Measurements from ENCODE around the gene NOS1AP. TPM values are rescaled to one million over a fixed set of nuclear protein-coding genes. Genes with fewer than 3 reads are reported as not detected.

The NOS1AP gene
- total RNA-seq, 2 donors from 2014 or later, result 0.13 TPM; not detected in 1

DNA sequence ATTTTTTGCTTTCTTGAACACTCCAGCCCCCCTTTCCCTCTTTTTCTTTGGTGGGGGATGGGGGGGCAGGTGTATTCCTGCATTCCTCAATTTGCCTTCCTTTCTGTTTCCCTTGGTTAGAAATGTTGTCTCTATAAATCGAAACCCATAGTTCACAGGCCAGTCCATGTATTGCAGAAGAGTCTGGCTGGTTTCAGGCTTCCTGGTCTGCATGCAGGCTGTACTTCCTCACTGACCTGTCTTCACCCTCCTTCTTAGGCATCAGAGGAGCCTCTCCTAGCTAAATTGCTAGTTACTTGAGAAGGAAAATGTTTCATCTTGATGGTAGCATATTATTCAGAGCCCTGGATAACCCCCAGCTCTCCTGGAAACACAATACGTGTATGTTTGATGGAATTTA is 167.1 kb downstream of the NOS1AP start:
- ATAC-seq (replicated peaks), result no peak
- Mint-ChIP-seq H3K27ac (no peak overlapping the region), H3K4me1 (no peaks in the 10 kb centered on the region), H3K9me3 (no peaks in the 10 kb centered on the region), H3K27me3 (peaks cover 22% of the 10 kb centered on the region), H3K36me3 (ENCODE audit: low read depth) (no peaks in the 10 kb centered on the region), H3K4me3 (no peak overlapping the region)

DNA sequence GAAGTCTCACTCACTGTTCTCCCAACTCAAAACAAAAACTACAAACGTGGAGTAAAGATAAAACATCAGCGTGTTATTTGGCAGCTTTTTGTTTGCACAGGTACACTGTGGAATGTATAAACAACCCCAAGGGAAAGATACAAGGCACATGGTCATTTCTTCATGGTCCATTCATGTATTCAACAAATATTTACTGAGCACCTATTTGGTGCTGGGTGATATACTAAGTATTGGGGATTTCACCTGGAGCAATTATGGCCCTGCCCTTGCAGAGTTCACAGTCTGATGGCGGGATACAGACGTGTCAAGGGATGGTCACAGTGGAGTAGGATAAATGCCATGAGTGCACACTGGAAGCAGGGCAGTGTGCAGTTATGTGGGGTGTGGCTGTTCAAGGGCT is 171.1 kb downstream of the NOS1AP start:
- ATAC-seq (replicated peaks), result no peak
- H3K9me3 Mint-ChIP-seq, result peaks cover 3% of the 10 kb centered on the region
- H3K4me3 Mint-ChIP-seq, result no peak overlapping the region
- peaks cover 24% of the 10 kb centered on the region for H3K27me3 Mint-ChIP-seq
- no peak overlapping the region for H3K27ac Mint-ChIP-seq
- H3K36me3 Mint-ChIP-seq (ENCODE audit: low read depth), result no peaks in the 10 kb centered on the region
- no peaks in the 10 kb centered on the region for H3K4me1 Mint-ChIP-seq

DNA sequence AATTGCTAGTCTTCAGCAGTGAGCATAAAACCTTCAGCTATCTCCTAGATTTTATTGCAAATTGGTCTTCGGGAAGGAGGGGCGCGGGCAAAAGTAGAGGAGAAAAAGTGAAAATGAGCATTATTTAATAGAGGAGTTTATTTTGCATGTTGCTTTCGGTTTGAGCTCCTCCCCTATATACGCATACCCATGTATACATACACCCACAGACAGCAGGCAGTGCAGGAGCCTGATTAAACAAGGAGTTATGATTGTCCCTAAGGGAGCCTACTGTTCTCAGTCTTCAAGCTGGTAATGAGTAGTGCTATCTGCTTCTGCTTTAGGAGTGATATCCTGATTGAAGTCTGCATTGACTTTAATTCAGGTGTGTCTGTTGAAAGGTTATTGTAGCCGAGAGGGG is 173.3 kb downstream of the NOS1AP start:
- no peak for ATAC-seq (replicated peaks)
- H3K27me3 Mint-ChIP-seq, result peaks cover 25% of the 10 kb centered on the region
- H3K27ac Mint-ChIP-seq, result no peak overlapping the region
- no peaks in the 10 kb centered on the region for H3K4me1 Mint-ChIP-seq
- no peaks in the 10 kb centered on the region for H3K36me3 Mint-ChIP-seq (ENCODE audit: low read depth)
- peaks cover 3% of the 10 kb centered on the region for H3K9me3 Mint-ChIP-seq
- H3K4me3 Mint-ChIP-seq, result no peak overlapping the region

DNA sequence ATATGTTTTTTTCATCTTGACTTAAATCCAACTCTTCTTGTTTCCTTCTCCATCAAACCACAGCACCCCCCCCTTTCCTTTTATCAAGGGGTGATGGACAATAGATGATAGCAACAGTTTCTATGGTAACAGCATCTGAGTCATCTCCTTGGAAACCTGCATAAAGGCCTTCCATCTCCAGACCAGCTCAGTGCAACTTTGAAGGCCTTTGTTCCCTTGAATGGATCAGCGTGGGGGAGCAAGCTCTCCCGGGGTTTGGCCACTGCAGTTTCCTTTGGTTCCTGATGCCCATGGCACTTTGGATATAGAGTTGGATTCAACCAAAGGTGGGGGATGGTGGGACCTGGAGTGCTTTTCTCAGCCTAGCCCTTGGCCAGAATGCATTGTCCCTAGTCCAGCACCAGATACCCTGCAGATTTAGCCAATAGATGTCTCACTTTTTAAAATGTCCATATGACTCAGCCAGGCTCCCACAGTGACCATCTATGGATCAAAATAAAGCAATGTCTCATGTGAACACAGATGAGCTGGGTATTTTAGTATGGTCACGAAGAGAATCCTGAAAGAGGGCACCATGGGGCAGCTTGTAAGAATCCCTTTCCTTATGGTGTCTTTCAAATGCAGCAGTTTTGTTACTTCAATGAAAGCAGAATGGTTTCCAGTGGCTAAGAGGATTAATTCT is 179.5 kb downstream of the NOS1AP start:
- no peak overlapping the region for H3K4me3 Mint-ChIP-seq
- H3K27me3 Mint-ChIP-seq, result peaks cover 16% of the 10 kb centered on the region
- no peak overlapping the region for H3K27ac Mint-ChIP-seq
- H3K9me3 Mint-ChIP-seq, result peaks cover 3% of the 10 kb centered on the region
- no peaks in the 10 kb centered on the region for H3K36me3 Mint-ChIP-seq (ENCODE audit: low read depth)
- no peak for ATAC-seq (replicated peaks)
- no peaks in the 10 kb centered on the region for H3K4me1 Mint-ChIP-seq

DNA sequence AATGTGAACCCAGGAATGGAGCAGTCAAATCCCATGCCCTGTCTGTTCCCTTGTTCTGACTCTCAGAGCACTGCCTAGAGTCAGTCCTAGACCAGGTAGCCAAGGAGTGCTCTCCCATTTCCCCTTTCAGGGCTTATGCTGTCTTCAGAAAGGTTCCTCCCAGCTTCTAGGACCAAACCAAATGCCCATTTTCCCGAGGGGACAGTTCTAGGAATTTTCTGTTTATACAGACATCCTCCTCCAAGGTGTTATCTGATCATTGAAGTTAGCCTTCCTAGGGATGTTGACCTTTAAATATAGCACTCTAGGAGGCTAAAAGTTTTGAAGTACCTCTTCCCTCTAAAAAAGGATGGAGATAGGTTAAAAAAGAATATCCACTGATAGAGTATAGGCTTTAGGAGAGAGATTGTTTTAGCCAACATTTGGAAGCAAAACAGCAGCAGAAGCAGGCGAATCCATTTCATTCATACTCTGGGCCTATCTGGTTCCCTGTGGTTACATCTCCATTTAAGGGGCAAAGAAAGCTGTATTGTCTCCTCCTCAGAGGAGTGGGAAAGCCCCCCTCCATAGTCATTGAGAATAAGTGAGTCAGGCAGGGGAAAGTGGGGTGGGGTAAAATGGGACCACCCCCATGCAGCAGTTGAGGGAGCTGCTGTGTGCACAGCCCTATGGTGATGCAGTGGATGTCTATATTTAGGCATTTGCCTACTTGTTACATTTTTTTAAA is 180.7 kb downstream of the NOS1AP start:
- Mint-ChIP-seq H3K9me3 (no peaks in the 10 kb centered on the region), H3K4me3 (no peak overlapping the region), H3K36me3 (ENCODE audit: low read depth) (no peaks in the 10 kb centered on the region), H3K4me1 (no peaks in the 10 kb centered on the region), H3K27ac (no peak overlapping the region), H3K27me3 (peaks cover 12% of the 10 kb centered on the region)
- ATAC-seq (replicated peaks), result no peak

DNA sequence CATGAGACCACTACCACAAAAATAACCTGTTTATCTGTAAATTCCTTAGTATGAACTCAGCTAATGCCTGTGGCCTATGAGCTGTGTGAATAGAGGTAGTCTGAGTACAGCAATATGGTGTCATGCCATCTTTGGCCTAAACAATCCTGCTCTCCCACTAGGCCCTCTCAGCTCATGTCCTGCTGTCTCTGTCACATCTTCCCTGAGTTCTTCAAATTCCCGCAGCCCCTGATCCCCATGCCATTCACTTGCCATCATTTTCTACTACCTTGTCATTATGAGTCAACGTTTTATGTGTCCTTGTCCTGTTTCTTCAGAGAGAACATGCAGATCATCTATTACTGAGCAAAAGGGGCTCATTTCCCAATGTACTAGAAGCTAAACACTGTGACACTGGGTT is 181.6 kb downstream of the NOS1AP start:
- no peak for ATAC-seq (replicated peaks)
- Mint-ChIP-seq H3K4me3 (no peak overlapping the region), H3K36me3 (ENCODE audit: low read depth) (no peaks in the 10 kb centered on the region), H3K4me1 (no peaks in the 10 kb centered on the region), H3K9me3 (no peaks in the 10 kb centered on the region), H3K27me3 (peaks cover 10% of the 10 kb centered on the region), H3K27ac (no peak overlapping the region)

DNA sequence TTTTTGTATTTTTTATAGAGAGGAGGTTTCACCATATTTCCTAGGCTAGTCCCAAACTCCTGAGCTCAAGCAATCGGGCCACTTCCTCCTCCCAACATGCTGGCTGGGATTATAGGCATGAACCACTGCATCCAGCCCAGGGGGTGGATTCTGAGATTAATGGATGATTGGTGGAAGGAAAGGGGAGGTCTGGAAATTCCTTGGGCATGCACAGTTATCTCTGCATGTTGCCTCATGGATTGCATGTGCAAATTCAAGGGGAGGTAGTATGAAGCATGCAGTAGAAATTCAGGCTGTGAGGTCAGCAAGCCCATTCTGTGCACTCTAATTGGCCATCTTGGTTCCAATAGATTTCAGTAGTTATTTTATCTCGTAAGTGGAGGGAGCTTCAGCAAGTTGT is 182.7 kb downstream of the NOS1AP start:
- Mint-ChIP-seq H3K36me3 (ENCODE audit: low read depth) (no peaks in the 10 kb centered on the region), H3K9me3 (no peaks in the 10 kb centered on the region), H3K4me3 (no peak overlapping the region), H3K27me3 (peaks cover 17% of the 10 kb centered on the region), H3K27ac (no peak overlapping the region), H3K4me1 (no peaks in the 10 kb centered on the region)
- no peak for ATAC-seq (replicated peaks)

DNA sequence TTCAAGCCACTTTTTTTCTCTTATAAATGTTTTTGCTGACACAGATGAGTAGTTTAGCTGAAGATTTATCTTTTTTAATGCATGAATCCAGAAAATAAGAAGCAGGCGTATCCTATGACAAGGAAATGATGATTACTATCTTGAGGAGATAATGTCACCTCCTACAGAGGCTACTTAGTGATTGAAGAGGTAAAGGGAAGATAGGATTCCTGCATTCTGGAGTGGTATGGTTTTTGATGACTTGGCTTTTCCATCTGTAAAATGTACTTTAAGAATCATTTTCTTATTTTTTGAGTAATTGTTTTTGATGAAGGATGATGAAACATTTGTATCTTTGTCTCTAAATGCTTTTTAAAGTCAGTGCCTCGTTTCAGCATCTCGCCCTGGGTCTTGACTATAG is 184.3 kb downstream of the NOS1AP start:
- peaks cover 28% of the 10 kb centered on the region for H3K27me3 Mint-ChIP-seq
- H3K4me1 Mint-ChIP-seq, result no peaks in the 10 kb centered on the region
- H3K4me3 Mint-ChIP-seq, result no peak overlapping the region
- ATAC-seq (replicated peaks), result no peak
- H3K27ac Mint-ChIP-seq, result no peak overlapping the region
- H3K9me3 Mint-ChIP-seq, result no peaks in the 10 kb centered on the region
- H3K36me3 Mint-ChIP-seq (ENCODE audit: low read depth), result no peaks in the 10 kb centered on the region

DNA sequence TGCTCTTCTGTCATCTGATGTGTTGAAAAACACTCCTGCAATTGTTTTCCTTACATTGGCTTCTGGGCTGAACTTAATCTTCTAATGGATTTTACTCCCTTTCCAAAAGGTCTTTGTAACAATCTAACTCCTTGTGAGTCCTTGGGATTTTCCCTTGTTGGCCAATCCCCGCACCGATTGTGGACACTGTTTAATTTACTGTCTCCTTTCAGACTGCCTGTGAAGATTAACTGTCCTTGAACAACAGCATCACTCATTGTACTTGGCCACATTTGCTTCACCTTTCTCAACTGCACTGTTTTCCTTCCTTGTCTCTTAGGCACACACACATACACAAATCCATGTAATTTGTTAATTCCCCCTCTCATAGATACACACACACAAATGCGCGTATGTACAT is 186.8 kb downstream of the NOS1AP start:
- H3K27me3 Mint-ChIP-seq, result peaks cover 29% of the 10 kb centered on the region
- H3K4me1 Mint-ChIP-seq, result no peaks in the 10 kb centered on the region
- H3K9me3 Mint-ChIP-seq, result no peaks in the 10 kb centered on the region
- ATAC-seq (replicated peaks), result no peak
- H3K27ac Mint-ChIP-seq, result no peak overlapping the region
- H3K36me3 Mint-ChIP-seq (ENCODE audit: low read depth), result no peaks in the 10 kb centered on the region
- no peak overlapping the region for H3K4me3 Mint-ChIP-seq

DNA sequence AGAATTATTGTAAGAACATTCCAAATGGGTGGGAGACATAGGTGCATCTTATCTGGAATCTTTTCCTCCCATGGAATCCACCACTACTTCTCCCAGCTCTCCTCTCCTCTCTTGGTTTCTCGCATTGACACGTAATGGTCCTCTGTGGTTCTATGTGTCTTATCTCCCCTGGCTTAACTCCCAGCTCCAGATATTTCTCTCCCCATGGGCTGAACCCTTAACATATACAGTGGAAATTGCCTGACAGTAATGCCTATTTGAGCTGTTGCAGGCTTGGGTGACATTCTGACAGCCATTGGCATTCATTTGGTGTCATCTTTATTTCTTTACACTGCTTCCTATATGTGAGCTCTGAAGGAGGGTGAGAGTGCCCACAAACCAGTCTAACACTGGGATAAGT is 188.9 kb downstream of the NOS1AP start:
- Mint-ChIP-seq H3K9me3 (no peaks in the 10 kb centered on the region), H3K36me3 (ENCODE audit: low read depth) (no peaks in the 10 kb centered on the region), H3K4me1 (no peaks in the 10 kb centered on the region), H3K27me3 (peaks cover 32% of the 10 kb centered on the region), H3K27ac (no peak overlapping the region), H3K4me3 (no peak overlapping the region)
- no peak for ATAC-seq (replicated peaks)

DNA sequence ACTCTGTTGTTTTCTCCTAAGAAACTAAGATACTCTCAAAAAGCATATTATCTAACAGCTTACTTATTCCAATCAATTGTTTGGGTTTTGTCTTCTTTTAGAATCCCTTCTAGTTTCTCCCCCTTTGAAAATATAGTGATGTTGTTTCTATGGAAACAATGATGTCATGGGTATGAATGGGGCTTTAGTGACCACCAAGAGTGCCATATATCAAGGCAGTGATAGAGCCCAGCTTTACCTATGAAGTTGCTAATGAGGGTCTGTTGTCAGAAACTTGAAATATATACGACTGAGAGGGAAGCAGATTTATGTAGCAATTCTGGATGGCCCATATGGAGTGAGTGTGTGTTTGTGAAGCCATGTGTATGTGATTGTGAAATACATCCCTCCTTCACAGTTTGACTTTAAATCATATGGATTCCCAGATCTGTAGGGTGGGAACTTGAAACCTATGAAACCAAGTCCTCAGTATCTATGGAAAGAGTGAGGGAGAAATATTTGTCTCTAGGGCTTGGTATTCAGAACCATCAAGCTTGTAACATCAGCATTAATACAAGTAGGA is 190.5 kb downstream of the NOS1AP start:
- Mint-ChIP-seq H3K9me3 (no peaks in the 10 kb centered on the region), H3K27me3 (peaks cover 32% of the 10 kb centered on the region), H3K4me3 (no peak overlapping the region), H3K4me1 (no peaks in the 10 kb centered on the region), H3K36me3 (ENCODE audit: low read depth) (no peaks in the 10 kb centered on the region), H3K27ac (no peak overlapping the region)
- no peak for ATAC-seq (replicated peaks)

DNA sequence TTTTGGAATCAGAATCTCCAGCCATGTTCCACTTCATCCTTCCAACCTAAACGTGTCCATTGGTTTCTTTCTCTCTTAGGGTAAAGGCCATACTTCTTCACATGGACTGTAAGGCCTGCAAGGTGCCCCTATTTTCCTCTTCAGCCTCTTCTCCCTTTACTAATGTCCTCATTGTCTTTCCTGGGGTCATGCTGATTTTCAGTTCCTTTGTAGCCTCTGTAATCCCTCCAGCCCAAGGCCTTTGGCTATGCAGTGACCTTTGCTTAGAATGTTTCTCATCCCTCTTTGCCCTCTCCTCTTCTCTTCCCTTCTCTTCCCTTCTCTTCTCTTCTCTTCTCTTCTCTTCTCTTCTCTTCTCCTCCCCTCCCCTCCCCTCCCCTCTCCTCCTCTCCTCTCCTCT is 194.6 kb downstream of the NOS1AP start:
- Mint-ChIP-seq H3K4me3 (no peak overlapping the region), H3K27me3 (peaks cover 15% of the 10 kb centered on the region), H3K4me1 (no peaks in the 10 kb centered on the region), H3K36me3 (ENCODE audit: low read depth) (no peaks in the 10 kb centered on the region), H3K9me3 (no peaks in the 10 kb centered on the region), H3K27ac (no peak overlapping the region)
- ATAC-seq (replicated peaks), result no peak

DNA sequence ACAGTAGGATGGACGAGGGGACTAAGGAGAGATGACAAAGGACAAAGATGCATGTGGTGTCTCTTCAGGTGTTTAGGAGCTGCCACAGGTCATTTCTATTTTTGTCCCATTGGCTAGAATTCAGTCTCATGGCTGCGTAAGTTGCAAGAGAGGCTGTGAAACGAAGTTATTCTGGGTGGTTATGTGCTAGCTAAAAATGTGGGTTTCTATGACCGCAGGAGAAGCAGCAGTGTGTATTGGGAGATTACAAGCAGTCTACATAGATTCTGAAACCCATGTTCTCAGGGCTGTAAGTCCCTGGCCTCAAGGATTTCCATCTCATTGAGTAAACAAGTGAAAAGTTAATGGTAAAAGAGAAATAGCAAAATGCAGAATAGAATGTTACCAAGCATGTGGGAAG is 196.5 kb downstream of the NOS1AP start:
- H3K36me3 Mint-ChIP-seq (ENCODE audit: low read depth), result no peaks in the 10 kb centered on the region
- no peak for ATAC-seq (replicated peaks)
- H3K4me3 Mint-ChIP-seq, result no peak overlapping the region
- no peaks in the 10 kb centered on the region for H3K9me3 Mint-ChIP-seq
- no peak overlapping the region for H3K27ac Mint-ChIP-seq
- H3K4me1 Mint-ChIP-seq, result no peaks in the 10 kb centered on the region
- H3K27me3 Mint-ChIP-seq, result peaks cover 12% of the 10 kb centered on the region

DNA sequence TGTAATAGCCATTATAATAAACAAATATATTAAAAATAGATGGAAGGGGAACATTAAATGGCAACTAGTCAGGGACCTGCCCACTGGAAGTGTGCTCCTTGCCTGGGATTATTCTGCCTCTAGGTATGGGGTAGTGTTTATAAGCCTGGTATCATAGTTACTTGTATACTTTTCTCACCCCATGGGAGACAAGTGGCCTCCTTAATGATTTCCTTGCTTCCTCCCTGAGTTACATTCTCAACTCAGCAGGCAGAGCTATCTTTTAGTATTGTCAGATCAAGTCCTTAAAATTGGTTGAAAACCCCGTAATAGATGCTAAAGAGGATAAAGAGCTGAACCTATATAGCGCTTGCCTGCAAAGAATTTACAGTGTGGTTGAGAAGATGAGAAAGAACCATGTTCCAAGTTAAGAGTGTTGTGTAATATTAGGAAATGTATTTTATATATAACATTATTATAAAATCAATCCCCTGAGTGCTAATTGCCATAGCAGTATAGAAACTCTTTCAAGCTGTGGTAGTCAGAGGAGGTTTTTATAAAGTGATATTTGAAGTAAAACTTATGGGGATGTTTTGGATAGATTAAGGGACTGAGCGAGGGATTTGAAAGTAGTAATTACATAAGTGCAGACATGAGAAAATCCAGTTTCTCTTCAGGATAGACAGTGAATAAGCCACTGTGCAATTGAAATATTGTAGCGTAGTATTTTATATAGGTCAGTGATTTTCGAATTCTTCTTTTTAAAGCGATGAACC is 200.7 kb downstream of the NOS1AP start:
- Mint-ChIP-seq H3K27me3 (peaks cover 12% of the 10 kb centered on the region), H3K36me3 (ENCODE audit: low read depth) (no peaks in the 10 kb centered on the region), H3K4me1 (no peaks in the 10 kb centered on the region)

DNA sequence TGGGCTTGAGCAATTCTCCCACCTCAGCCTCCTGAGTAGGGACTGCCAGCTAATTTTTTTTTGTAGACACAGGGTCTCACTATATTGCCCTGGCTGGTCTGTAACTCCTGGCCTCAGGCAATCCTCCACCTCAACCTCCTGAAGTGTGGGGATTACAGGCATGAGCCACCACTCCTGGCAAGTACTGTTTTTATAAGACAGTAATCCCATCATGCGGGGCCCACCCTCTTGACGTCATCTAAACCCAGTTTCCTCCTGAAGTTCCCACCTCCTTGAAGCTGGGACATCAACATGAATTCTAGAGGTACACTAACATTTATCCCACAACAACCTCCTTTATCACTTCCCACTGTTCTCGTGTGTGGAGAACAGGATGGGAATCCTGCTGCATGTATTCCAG is 202.5 kb downstream of the NOS1AP start:
- no peaks in the 10 kb centered on the region for H3K4me1 Mint-ChIP-seq
- ATAC-seq (replicated peaks), result no peak
- H3K27me3 Mint-ChIP-seq, result peaks cover 8% of the 10 kb centered on the region
- H3K4me3 Mint-ChIP-seq, result no peak overlapping the region
- no peak overlapping the region for H3K27ac Mint-ChIP-seq
- no peaks in the 10 kb centered on the region for H3K36me3 Mint-ChIP-seq (ENCODE audit: low read depth)
- no peaks in the 10 kb centered on the region for H3K9me3 Mint-ChIP-seq

More for the DNA sequence above, 200.7 kb downstream of the NOS1AP start:
- H3K27ac Mint-ChIP-seq, result no peak overlapping the region
- H3K9me3 Mint-ChIP-seq, result no peaks in the 10 kb centered on the region
- ATAC-seq (replicated peaks), result no peak
- no peak overlapping the region for H3K4me3 Mint-ChIP-seq
